Kidney (tissue), 14 donors: ENCODE results near the gene C9orf50. TPM values are rescaled to one million over a fixed set of nuclear protein-coding genes. Genes with fewer than 3 reads are reported as not detected.

Source experiments
- DNase-seq, 5 donors: peaks; one replicate each; pipeline ENCODE4 v3.0.0-alpha.2; 2013 to 2020
- FAIRE-seq: peaks from 2 replicates; lab custom pipeline; 2012; peaks lifted over from hg19 to GRCh38; lab: Jason Lieb, UNC
- H3K27ac ChIP-seq, 2 donors: one replicate each; pipeline ENCODE4 v1.7.0; 2013; ENCODE audit warnings: low read depth in 2 of 2, low read length in 2 of 2, inconsistent platforms in 1 of 2
- H3K27me3 ChIP-seq: one replicate; pipeline ENCODE4 v1.7.1; 2013; ENCODE audit warnings: low read length, inconsistent platforms; ENCODE audit not compliant: control insufficient read depth, insufficient read depth
- H3K36me3 ChIP-seq, 3 donors: one replicate each; pipeline versions ENCODE4 v1.7.0 to v1.7.1; 2013; ENCODE audit warnings: low read length in 3 of 3, control low read depth in 1 of 3, inconsistent platforms in 1 of 3; ENCODE audit not compliant: insufficient read depth in 3 of 3, control insufficient read depth in 2 of 3
- H3K4me1 ChIP-seq, 3 donors: one replicate each; pipeline versions ENCODE4 v1.7.0 to v1.7.1; 2013; ENCODE audit warnings: low read length in 3 of 3, inconsistent platforms in 1 of 3, low read depth in 1 of 3; ENCODE audit not compliant: control insufficient read depth in 2 of 3, insufficient read depth in 2 of 3
- H3K4me3 ChIP-seq, 3 donors: one replicate each; pipeline versions ENCODE4 v1.7.0 to v1.8.1; 2013; ENCODE audit warnings: low read length in 3 of 3, control low read depth in 1 of 3, inconsistent platforms in 1 of 3
- H3K9ac ChIP-seq, 3 donors: one replicate each; pipeline versions ENCODE4 v1.7.0 to v1.7.1; 2013; ENCODE audit warnings: low read length in 3 of 3, control low read depth in 1 of 3, inconsistent platforms in 1 of 3
- H3K9me3 ChIP-seq, 3 donors: one replicate each; pipeline versions ENCODE4 v1.7.0 to v1.7.1; 2013; ENCODE audit warnings: low read length in 3 of 3, control low read depth in 1 of 3, inconsistent platforms in 1 of 3; ENCODE audit not compliant: control insufficient read depth in 2 of 3, insufficient read depth in 1 of 3
- intact Hi-C: fragments of 100-400 bp; cut with DNase I; formaldehyde crosslinking; loops from one replicate; pipeline ENCODE4 v1.11.1; 2022
- polyA plus RNA-seq: library from polyadenylated mRNA; stranded (reverse); fragments of 350-450 nt; fragmentation: Illumina TruSeq; extraction: RNeasy Lipid Tissue Mini Kit (QIAGEN cat#74804); gene quantifications from one replicate; pipeline ENCODE4 v1.2.3, GENCODE V29; 2014; ENCODE audit warnings: low read depth, low replicate concordance; ENCODE audit not compliant: insufficient read depth
- total RNA-seq: library from RNA; stranded (reverse); fragmentation: NEBNext Ultra II Directional; extraction: Animal tissue kit (Norgen Biotek cat#: 25700); gene quantifications from one replicate; pipeline ENCODE4 v1.2.1, GENCODE V29; 2021
- TF ChIP-seq, protein P1 (sequence below): IDR thresholded peaks from 3 replicates; pipeline ENCODE4 v1.5.1; 2012; ENCODE audit warnings: mild to moderate bottlenecking, moderate library complexity, borderline replicate concordance; ENCODE audit not compliant: insufficient read depth; ENCODE audit errors: extremely low read depth
- donor health status: control.
- donor health status: control.
- donor health status: control.
- donor health status: control.
- donor health status: control.
- donor health status: DM: yes; HTN: yes; CAD: no.
- donor health status: Normal renal cell carcinoma (clear cell type).

Gene C9orf50
- total and polyA plus RNA-seq, 2 donors from 2014 or later: 1.1 to 2.8 TPM

DNA sequence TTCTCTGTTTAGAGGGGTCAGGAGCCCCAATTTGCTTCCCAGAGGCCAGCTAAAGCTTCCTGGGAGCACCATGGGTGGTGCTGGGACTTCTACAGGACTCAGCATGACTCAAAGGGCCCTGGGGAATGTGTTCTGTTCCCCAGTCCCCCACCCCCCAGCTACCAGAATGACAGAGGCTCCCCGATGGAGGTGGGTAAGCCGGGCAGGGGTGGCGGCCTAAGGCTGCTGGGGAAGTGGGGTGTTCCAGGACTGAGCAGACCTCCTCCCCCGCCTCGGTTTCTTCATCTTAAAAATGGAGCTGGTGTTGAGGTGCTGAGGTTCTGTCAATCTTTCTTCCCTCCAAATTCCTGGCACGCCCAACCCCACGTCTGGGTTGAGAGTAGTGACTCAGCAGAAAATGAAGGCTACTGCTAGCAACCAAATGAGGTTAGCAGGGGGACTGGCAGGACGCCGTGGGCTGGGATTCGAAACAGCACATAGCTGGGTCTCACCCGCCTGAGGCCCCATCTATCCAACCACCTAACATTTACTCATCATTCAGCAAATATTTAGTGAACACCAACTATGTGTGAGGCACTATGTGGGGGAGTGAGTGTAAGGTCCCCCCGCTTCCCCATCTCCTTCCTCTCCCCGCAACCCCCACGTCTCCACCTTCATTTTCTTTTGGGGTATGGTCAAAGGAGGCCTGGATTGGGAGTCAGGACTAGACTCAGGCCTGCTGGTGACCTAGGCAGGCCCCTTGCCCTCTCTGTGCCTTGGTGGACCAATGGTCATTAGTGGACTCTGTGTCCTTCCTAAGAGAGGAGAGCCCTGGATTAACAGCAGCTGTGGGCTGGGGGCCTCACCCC, 50.2 kb downstream of the C9orf50 start:
- no peak for FAIRE-seq

DNA sequence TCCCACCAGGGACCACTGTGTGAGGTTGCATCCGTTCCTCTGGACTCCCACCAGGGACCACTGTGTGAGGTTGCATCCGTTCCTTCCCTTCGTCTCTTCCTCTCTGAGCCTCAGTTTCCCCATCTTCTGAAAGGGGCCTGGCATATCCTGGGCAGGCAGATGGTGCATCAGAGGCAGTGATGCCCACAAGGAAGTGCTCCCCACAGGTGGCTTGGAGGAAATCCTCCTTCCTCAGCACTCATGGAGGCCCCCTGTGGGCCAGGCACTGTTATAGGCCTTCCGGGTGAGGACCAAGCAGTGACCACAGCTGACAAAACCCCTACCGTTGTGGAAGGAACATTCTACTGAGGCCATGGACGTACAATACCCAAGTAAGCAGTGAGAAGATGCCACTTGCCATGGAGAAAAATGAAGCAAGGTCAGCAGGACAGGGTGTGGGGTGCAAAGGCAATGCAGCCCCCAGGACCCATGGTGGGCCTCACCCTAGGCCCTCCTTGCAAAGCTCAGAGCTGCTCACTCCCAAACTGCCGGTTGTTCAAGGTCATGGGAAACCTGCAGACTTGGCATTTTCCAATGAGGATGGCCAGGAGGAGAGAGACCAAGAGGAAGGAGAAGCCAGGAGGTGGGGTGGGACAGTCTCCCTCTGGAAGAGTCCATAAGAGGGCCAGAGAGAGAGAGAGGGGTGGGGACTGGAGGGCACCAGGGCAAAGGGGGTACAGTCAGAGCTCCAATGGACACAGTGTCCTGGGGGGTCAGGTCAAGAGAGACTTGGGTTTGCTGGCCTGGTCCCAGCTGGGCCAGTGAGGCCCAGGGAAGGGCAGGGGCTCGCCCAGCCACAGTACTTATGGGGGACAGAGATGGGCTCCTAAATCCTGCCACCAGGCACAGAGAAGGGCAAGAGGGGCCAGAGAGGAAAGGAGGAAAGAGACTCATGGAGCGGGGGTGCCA, 51.1 kb downstream of the C9orf50 start:
- peak in 4 of 5 donors; percentile 63 to 80 (median 76) for DNase-seq
- intact Hi-C loops: no loop called here
- H3K4me3 ChIP-seq: no peak overlapping the region

More for the DNA sequence above, 50.2 kb downstream of the C9orf50 start:
- Histone ChIP-seq H3K9ac (no peak overlapping the region), H3K4me1 (peaks cover 0 to 18% (median 18%) of the 10 kb centered on the region in 3 donors), H3K9me3 (no peaks in the 10 kb centered on the region), H3K27ac (peak overlapping the region; percentile 81 to 90), H3K4me3 (no peak overlapping the region), H3K27me3 (no peaks in the 10 kb centered on the region), H3K36me3 (no peaks in the 10 kb centered on the region)
- intact Hi-C loops: no loop called here
- DNase-seq: peak in 4 of 5 donors; percentile 29 to 85 (median 56)
- TF ChIP-seq, protein P1, sequence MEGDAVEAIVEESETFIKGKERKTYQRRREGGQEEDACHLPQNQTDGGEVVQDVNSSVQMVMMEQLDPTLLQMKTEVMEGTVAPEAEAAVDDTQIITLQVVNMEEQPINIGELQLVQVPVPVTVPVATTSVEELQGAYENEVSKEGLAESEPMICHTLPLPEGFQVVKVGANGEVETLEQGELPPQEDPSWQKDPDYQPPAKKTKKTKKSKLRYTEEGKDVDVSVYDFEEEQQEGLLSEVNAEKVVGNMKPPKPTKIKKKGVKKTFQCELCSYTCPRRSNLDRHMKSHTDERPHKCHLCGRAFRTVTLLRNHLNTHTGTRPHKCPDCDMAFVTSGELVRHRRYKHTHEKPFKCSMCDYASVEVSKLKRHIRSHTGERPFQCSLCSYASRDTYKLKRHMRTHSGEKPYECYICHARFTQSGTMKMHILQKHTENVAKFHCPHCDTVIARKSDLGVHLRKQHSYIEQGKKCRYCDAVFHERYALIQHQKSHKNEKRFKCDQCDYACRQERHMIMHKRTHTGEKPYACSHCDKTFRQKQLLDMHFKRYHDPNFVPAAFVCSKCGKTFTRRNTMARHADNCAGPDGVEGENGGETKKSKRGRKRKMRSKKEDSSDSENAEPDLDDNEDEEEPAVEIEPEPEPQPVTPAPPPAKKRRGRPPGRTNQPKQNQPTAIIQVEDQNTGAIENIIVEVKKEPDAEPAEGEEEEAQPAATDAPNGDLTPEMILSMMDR: no peak

DNA sequence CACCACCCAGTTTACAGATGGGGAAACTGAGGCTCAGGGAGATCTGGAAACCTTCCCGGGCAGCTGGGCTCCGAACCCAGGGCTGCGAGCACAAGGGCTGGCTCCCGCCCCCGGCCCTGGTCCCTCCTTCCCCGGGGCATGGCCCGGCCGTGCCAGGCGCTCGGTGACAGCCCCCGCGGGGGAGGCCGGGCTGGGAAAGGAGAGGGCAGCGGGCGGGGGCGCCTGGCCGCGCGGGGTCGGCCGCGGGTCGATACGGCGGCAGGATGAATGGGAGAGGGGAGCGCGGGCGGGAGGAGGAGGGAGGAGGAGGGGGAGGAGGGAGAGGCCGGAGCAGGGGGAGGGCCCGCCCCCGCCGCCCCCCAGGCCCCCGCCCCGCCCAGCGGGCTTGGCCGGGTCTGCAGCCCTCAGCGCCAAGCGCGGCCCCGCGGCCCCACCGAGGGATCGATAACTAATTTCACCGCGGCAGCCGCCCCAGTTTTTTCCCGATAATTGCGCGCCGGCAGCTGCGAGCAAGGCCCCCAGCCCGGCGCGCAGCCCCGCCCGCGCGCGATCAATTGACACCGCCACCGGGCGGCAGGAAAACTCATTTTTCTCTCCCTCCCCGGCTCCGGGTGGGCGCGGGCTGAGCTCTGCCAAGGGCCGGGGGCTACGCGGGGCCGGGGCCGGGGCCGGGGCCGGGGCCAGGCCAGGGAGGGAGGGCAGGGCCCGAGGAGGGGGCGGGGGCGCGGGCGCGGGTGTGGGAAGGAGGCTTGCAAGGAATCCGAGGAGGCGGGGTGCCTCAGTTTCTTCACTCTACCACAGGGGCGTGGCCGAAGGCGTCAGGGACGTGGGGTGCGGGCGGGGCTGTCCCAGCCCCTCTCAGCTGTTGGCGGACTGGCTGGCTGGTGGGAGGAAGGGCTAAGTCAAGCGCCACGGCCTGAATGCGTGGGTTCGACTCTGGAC, 52.1 kb downstream of the C9orf50 start:
- no peaks in the 10 kb centered on the region for H3K27me3 ChIP-seq
- TF ChIP-seq, protein P1: no peak
- H3K36me3 ChIP-seq: no peaks in the 10 kb centered on the region
- peak overlapping the region; percentile 81 to 90 for H3K27ac ChIP-seq
- H3K9me3 ChIP-seq: no peaks in the 10 kb centered on the region
- H3K9ac ChIP-seq: peak overlapping the region in 1 of 3 donors; percentile 71
- FAIRE-seq: no peak
- H3K4me3 ChIP-seq: peak overlapping the region in 2 of 3 donors; percentile 39 to 48
- DNase-seq: peak; percentile 80 to 93 (median 89)
- intact Hi-C loops: no loop called here
- peaks cover 0 to 18% (median 14%) of the 10 kb centered on the region in 3 donors for H3K4me1 ChIP-seq

More for the DNA sequence above, 51.1 kb downstream of the C9orf50 start:
- no peaks in the 10 kb centered on the region for H3K9me3 ChIP-seq
- peaks cover 0 to 18% (median 14%) of the 10 kb centered on the region in 3 donors for H3K4me1 ChIP-seq
- no peaks in the 10 kb centered on the region for H3K36me3 ChIP-seq
- H3K27me3 ChIP-seq: no peaks in the 10 kb centered on the region
- no peak for FAIRE-seq
- H3K9ac ChIP-seq: no peak overlapping the region
- TF ChIP-seq, protein P1: peak; percentile 30
- H3K27ac ChIP-seq: peak overlapping the region; percentile 81 to 90
